ENCODE data around the gene GRAP2. TPM values are rescaled to one million over a fixed set of nuclear protein-coding genes. Genes with fewer than 3 reads are reported as not detected.
"Not testable (repeated sequence)": the region's sequence is repeated elsewhere in the genome, so short reads cannot be mapped to it uniquely, and the experiment has no call there.

The GRAP2 gene
- total RNA-seq, 2 experiments from 2014 or later = 137 to 138 TPM

DNA sequence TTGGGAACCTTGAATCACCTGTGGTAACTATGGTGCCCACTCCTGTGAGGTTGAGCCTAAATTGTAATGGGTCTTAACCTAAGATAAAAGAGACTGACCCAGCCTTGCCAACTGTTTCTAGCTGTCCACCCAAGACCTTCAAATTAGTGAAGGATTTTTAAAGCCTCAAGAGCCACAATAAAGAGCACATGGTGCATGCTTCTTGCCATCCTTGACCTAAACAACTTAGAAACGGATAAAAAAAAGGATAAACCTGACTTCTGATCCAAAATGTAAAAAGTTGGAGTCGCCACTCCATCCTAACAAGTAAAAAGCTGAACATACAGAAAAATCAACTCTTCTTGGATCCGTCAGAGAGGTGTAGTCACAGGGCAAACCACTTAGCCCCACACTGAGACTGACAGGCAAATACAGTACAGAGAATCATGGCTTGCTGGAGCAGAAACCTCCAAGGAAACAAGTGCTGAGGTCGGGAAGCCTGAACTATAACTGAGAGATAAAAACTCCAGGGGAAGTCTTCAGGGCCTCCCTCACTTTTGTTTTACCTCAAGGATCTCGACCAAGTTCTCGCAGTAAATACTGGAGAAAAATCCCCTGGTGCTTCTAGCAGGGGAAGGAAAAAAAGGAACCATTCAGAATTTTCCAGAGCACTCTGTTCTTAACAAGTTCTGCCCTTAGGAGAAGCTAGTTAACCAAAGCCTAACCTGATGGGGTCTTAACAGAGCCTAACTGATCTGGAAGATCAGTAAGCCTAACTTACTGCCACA lies 23.6 kb upstream of the GRAP2 start:
- POLR2A ChIA-PET = no interaction called here

DNA sequence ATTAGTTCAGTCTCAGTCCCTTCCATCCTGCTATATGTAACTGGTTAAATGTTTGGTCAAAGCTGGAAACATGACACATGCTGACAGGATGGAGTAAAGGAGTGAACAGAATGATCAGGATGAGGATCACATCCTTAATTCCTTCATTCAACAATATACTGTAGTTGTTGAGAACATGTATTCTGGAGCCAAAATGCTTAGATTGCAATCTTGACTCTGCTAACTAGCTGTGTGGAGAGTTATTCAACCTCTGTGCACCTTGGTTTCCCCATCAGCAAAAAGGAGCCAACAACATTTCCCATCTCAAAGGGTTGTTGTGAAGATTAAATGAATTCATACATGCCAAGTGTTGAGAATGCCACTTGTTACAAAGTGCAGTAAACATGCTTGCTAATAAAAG lies 20.2 kb upstream of the GRAP2 start:
- Mint-ChIP-seq H3K36me3 (ENCODE audit: low read depth) (no peaks in the 10 kb centered on the region), H3K27me3 (peaks cover 2% of the 10 kb centered on the region), H3K4me1 (no peaks in the 10 kb centered on the region), H3K4me3 (no peak overlapping the region), H3K27ac (no peak overlapping the region), H3K9me3 (peaks cover 9% of the 10 kb centered on the region)
- CTCF ChIA-PET = no interaction called here
- POLR2A ChIA-PET = no interaction called here
- no peak for DNase-seq

More for the DNA sequence above, 23.6 kb upstream of the GRAP2 start:
- H3K9me3 Mint-ChIP-seq = no peaks in the 10 kb centered on the region
- H3K4me3 Mint-ChIP-seq = no peak overlapping the region
- H3K27ac Mint-ChIP-seq = no peak overlapping the region
- no peak for DNase-seq
- CTCF ChIA-PET = interaction anchor here (0.5 kb wide), 1 partner anchor 33 kb away, joined by 3 read pairs; no protein-coding TSS in a partner anchor
- H3K27me3 Mint-ChIP-seq = no peaks in the 10 kb centered on the region
- no peaks in the 10 kb centered on the region for H3K4me1 Mint-ChIP-seq
- H3K36me3 Mint-ChIP-seq (ENCODE audit: low read depth) = no peaks in the 10 kb centered on the region

DNA sequence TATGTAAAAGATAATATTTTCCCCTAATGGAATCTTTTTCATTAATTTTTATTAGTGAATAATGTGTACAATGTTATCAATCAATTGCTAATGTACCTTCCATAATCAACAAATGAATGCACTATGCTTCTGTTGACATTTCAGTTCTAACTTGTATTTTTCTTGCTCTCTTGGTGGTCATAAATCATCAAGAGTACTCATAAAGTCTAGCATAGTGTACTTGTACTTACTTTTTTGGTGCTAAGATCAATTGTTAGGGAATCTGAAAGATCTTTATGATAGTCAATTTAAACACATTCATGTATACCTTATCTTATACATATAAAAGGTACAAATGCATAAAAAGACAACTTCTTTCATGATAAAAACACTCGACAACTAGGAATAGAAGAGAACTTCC lies 17.8 kb upstream of the GRAP2 start:
- CTCF ChIA-PET = interaction anchor here (0.5 to 0.9 kb wide), 2 partner anchors 38 to 117 kb away, joined by 3 read pairs; no protein-coding TSS in a partner anchor
- Mint-ChIP-seq H3K4me3 (no peak overlapping the region), H3K9me3 (peaks cover 9% of the 10 kb centered on the region), H3K36me3 (ENCODE audit: low read depth) (no peaks in the 10 kb centered on the region), H3K27ac (no peak overlapping the region), H3K4me1 (no peaks in the 10 kb centered on the region), H3K27me3 (peaks cover 4% of the 10 kb centered on the region)
- DNase-seq = no peak
- POLR2A ChIA-PET = no interaction called here

DNA sequence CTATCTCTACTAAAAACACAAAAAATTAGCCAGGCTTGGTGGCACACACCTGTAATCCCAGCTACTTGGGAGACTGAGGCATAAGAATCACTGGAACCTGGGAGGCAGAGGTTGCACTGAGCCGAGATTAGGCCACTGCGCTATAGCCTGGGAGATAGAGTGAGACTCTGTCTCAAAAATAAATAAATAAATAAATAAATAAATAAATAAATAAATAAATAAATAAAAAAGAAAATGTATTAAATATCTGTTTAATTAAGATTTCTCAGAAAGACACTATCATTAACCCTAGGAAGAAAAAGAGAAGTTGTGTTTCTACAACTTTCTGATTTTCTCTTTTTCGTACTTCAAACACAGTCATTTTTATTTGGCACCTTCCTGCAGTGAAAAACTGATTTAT lies 11.0 kb upstream of the GRAP2 start:
- H3K9me3 Mint-ChIP-seq; H3K27me3 Mint-ChIP-seq; H3K36me3 Mint-ChIP-seq (ENCODE audit: low read depth); DNase-seq; H3K4me3 Mint-ChIP-seq; H3K27ac Mint-ChIP-seq; POLR2A ChIA-PET: not testable (repeated sequence)
- CTCF ChIA-PET = interaction anchor here (0.6 kb wide), 1 partner anchor 683 kb away, joined by 3 read pairs; no protein-coding TSS in a partner anchor
- peaks cover 14% of the 10 kb centered on the region for H3K4me1 Mint-ChIP-seq

DNA sequence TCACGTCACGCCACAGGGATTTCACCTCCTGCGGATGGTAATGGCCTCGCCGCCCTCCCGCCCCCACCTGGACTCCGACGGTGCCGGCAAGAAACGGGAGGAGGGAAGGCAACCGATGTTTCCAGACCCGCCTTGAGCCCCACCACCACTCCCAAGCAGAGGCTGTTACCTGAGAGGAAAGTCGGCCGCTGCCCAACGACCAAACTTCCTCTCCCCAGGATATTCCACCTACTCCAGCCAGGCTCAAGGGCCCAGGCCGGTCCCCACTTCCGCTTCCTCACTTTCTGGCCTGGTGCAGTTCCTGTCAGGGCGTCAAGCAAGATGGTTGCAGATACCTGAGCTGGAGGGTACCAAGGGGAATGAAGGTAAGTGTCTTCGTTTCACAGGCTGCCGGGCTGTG lies 7.4 kb upstream of the GRAP2 start, which contains the start of gene ENTHD1:
ENTHD1 (minus strand) TSS at position 235 of the 400 bp plus-strand sequence. CDS start 6,012 bp downstream, outside the sequence.
- DNase-seq = no peak
- H3K4me3 Mint-ChIP-seq = no peak within 1 kb of the TSS
- peaks cover 2% of the 10 kb centered on the region for H3K36me3 Mint-ChIP-seq (ENCODE audit: low read depth)
- ChIA-PET POLR2A (no interaction called here), CTCF (interaction anchor here (1.3 kb wide), 1 partner anchor 8 kb away, joined by 4 read pairs; no protein-coding TSS in a partner anchor)
- H3K9me3 Mint-ChIP-seq = no peaks in the 10 kb centered on the region
- H3K27me3 Mint-ChIP-seq = no peaks in the 10 kb centered on the region
- H3K27ac Mint-ChIP-seq = no peak within 1 kb of the TSS
- peaks cover 14% of the 10 kb centered on the region for H3K4me1 Mint-ChIP-seq

DNA sequence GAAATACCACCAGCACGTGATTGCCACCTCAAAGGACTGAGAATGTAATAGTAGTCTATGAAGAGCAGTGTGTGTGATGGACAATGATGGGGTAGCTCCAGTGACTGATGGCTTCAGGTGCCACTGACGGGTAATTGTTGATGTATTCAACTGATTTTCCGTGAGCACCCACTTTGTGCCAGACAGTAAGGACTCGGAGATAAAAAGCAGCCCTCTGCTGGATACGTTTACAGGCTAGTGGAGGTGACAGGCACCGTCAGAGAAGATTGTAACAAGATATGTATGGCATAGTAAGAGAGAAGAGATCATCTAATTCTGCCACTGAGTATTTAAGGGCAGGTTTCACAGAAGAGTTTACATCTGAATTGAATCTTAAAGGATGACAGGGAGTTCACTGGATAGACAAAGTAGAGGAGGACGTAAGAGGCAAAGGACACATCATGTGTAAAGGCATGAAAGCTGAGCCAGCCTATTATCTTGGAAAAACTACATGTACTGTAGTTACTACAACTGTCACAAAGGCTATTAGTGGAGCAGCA lies 6.3 kb upstream of the GRAP2 start:
- no peak for DNase-seq
- Mint-ChIP-seq H3K9me3 (no peaks in the 10 kb centered on the region), H3K4me3 (no peak overlapping the region), H3K27me3 (no peaks in the 10 kb centered on the region), H3K36me3 (ENCODE audit: low read depth) (peaks cover 4% of the 10 kb centered on the region), H3K27ac (no peak overlapping the region), H3K4me1 (peaks cover 22% of the 10 kb centered on the region)
- POLR2A ChIA-PET = no interaction called here
- CTCF ChIA-PET = interaction anchor here (1.3 to 2.9 kb wide), 2 partner anchors 9 kb away, joined by 4 to 16 read pairs; no protein-coding TSS in a partner anchor

DNA sequence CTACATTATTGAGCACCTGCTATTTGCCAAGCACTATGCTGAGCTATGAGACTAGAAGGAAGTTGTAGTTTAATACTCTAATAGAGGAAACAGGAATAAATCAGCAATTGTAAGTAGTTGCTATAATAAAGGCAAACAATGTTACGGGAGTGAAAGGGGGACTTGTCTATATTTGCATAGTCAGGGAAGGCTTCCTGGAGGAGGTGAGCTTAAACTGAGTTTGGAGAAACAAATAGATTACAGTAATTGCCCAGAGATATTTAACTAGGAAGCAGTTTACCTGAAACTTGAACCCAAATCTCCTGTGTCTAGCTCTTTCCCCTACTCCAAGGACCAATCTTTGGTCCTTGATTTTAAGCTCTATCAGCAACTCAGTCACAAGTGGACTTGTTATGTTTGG lies 5.2 kb upstream of the GRAP2 start:
- no peak overlapping the region for H3K27ac Mint-ChIP-seq
- H3K4me1 Mint-ChIP-seq = peaks cover 28% of the 10 kb centered on the region
- H3K4me3 Mint-ChIP-seq = no peak overlapping the region
- DNase-seq = no peak
- CTCF ChIA-PET = interaction anchor here (1.8 to 2.9 kb wide), 2 partner anchors 10 to 37 kb away, joined by 5 to 16 read pairs; no protein-coding TSS in a partner anchor
- no peaks in the 10 kb centered on the region for H3K27me3 Mint-ChIP-seq
- peaks cover 6% of the 10 kb centered on the region for H3K36me3 Mint-ChIP-seq (ENCODE audit: low read depth)
- POLR2A ChIA-PET = no interaction called here
- no peaks in the 10 kb centered on the region for H3K9me3 Mint-ChIP-seq

DNA sequence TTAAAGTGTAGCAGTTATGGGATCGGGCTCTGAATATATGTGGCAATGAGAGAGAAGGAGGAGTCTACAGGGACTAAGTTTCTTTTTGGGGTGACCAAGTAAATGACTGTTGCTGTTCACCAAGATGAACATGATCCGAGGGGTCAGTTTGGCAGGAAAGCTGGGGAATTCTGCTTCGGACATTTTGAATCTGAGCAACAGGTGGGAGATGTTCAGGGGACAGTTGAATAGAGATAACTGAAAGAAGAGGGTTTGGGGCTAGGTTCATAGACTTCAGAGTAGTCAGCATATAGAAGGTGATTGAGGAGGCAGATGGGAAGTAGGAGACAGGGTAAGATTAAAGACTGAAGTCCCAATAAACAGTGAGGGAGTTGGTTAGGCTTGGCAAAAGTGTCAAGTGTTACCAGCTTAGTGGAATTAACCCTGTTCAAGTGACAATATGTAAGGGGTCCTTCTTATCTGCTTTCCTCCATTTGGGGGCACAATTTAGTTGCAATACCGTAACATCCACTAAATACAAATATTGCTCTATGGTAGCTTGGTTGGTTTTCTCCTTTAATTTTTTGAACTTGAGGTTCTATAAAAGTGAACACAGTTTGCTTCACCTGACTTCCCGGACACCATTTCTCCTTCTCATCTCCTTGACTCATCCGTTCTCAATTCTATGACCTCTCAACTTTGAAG lies 4.4 kb upstream of the GRAP2 start:
- Mint-ChIP-seq H3K27ac (no peak overlapping the region), H3K36me3 (ENCODE audit: low read depth) (peaks cover 8% of the 10 kb centered on the region), H3K9me3 (no peaks in the 10 kb centered on the region), H3K4me1 (peaks cover 28% of the 10 kb centered on the region), H3K27me3 (no peaks in the 10 kb centered on the region), H3K4me3 (no peak overlapping the region)
- ChIA-PET CTCF (interaction anchor here (1.8 to 2.9 kb wide), 2 partner anchors 11 to 36 kb away, joined by 5 to 16 read pairs; no protein-coding TSS in a partner anchor), POLR2A (no interaction called here)
- DNase-seq = no peak

DNA sequence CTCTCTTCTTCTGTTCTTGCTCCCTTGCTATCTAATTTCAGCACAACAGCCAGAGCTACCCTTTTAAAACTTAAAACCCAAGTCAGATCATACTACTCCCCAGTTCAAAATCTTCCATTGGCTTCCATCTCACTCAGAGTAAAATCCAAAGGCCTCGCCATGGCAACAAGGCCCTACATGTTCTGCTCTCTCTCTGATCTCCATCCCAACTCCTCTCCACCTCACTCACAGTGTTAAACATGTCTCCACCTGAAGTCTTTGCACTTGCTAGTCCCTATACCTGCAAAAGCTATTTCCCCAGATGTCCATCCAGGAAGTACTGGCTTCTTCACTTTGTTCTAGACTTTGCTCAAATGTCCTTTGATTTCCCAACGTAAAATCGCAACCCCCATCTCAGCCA lies 3.0 kb upstream of the GRAP2 start:
- Mint-ChIP-seq H3K4me3 (no peak overlapping the region), H3K27ac (no peak overlapping the region), H3K27me3 (no peaks in the 10 kb centered on the region), H3K4me1 (peaks cover 18% of the 10 kb centered on the region), H3K36me3 (ENCODE audit: low read depth) (peaks cover 18% of the 10 kb centered on the region), H3K9me3 (no peaks in the 10 kb centered on the region)
- CTCF ChIA-PET = interaction anchor here (2.9 kb wide), 1 partner anchor 12 kb away, joined by 16 read pairs; no protein-coding TSS in a partner anchor
- DNase-seq = no peak
- POLR2A ChIA-PET = no interaction called here

DNA sequence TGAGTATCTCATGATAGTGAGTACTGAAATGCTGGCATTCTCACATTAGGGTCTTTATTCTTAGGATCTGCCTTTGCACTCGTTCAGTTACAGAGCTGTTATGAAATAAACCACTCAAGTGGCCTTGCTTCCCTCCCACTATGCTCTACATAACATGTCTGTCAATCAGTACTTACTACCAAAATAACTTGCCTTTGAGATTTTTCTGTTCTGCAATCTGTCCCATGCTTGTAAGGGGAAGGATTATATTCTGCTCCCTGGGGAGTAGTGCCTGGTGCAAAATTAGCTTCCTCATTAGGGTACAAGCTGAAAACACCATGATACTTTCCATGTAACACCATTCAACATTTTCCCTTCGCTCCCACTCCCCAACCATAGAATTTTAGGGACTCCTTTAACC lies 1.9 kb upstream of the GRAP2 start:
- POLR2A ChIA-PET = interaction anchor here (1.0 kb wide), 1 partner anchor 18 kb away, joined by 3 read pairs; no protein-coding TSS in a partner anchor
- CTCF ChIA-PET = interaction anchor here (0.8 kb wide), 1 partner anchor 11 kb away, joined by 3 read pairs; no protein-coding TSS in a partner anchor
- Mint-ChIP-seq H3K9me3 (no peaks in the 10 kb centered on the region), H3K27ac (peak overlapping the region; percentile 47), H3K4me3 (peak overlapping the region; percentile 20), H3K4me1 (peaks cover 14% of the 10 kb centered on the region), H3K36me3 (ENCODE audit: low read depth) (peaks cover 24% of the 10 kb centered on the region), H3K27me3 (no peaks in the 10 kb centered on the region)
- no peak for DNase-seq

DNA sequence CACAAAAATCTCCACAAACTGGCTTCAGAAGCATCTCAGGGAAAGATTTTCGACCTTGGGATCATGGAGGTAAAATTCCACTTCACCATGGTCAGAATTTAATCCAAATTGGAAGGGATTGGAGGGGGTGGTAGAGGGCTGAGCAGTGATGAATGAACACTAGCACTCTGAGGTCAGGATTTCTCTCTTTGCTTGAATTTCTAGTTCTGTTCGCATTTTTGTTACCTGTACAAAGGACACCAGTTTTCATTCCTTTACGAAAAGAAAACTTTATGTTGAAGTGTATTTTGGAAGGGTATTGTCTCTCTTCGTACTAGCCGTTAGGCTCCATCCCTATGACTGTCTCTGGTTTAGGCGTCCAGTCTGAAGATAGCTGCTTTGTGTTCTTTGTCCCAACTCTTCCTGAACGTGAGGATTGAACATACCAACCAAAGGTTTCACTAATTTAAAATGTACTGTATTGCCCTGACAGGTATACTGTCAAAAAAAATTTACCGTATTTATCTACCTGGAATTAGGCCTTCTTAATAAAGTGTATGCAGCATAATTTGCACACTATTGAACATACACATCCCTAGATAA lies 772 bp downstream of the GRAP2 start:
- H3K27ac Mint-ChIP-seq = peak overlapping the region; percentile 98
- H3K36me3 Mint-ChIP-seq (ENCODE audit: low read depth) = peaks cover 45% of the 10 kb centered on the region
- ChIA-PET CTCF (no interaction called here), POLR2A (no interaction called here)
- H3K4me3 Mint-ChIP-seq = peak overlapping the region; percentile 99
- no peak for DNase-seq
- H3K4me1 Mint-ChIP-seq = peaks cover 30% of the 10 kb centered on the region
- no peaks in the 10 kb centered on the region for H3K9me3 Mint-ChIP-seq
- H3K27me3 Mint-ChIP-seq = no peaks in the 10 kb centered on the region

DNA sequence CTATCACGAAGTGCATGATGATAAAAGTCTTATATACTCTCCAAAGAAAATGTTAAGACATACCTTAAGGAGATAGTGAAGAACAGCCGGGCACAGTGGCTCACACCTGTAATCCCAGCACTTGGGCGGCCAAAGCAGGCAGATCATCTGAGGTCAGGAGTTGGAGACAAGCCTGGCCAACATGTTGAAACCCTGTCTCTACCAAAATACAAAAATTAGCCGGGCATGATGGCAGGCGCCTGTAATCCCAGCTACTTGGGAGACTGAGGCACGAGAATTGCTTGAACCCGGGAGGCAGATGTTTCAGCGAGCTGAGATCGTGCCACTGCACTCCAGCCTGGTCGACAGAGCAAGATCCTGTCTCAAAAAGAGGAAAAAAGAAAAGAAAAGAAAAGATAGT lies 3.1 kb downstream of the GRAP2 start:
- H3K9me3 Mint-ChIP-seq, H3K27me3 Mint-ChIP-seq, DNase-seq: not testable (repeated sequence)
- Mint-ChIP-seq H3K36me3 (ENCODE audit: low read depth) (peaks cover 52% of the 10 kb centered on the region), H3K27ac (peak overlapping the region; percentile 89), H3K4me3 (peak overlapping the region; percentile 99), H3K4me1 (peaks cover 47% of the 10 kb centered on the region)
- ChIA-PET POLR2A (interaction anchor here (1.9 kb wide), 1 partner anchor 17 kb away, joined by 5 read pairs; no protein-coding TSS in a partner anchor), CTCF (interaction anchor here (0.7 to 1.2 kb wide), 5 partner anchors 13 to 130 kb away, joined by 3 to 6 read pairs (median 4); no protein-coding TSS in a partner anchor)

Measured in activated CD4-positive, alpha-beta T cell treated with anti-CD3 and anti-CD28 coated beads, Interleukin-2, amount 10 ng/mL, durations not matched to agents 7 days and 5 days (primary cell).